OCI-LY7 (cell line): ENCODE measurements around the gene SYNM. TPM values are rescaled to one million over a fixed set of nuclear protein-coding genes. Genes with fewer than 3 reads are reported as not detected.
"Not testable (repeated sequence)": the region's sequence is repeated elsewhere in the genome, so short reads cannot be mapped to it uniquely, and the experiment has no call there.

Source experiments
- BruUV-seq: library from RNA; stranded (reverse); fragments of 400-500 nt; replicated peaks from 2 replicates; lab custom pipeline; 2021; lab: Mats Ljungman, UMichigan
- CTCF ChIA-PET: fragments of 300-600 bp; sonication (Branson Sonifier 250); formaldehyde crosslinking; loops from one replicate; lab custom pipeline; 2022; ENCODE audit warnings: antibody characterized with exemption; ENCODE audit not compliant: unreplicated experiment; lab: Charles Lee
- POLR2A ChIA-PET: fragments of 300-600 bp; sonication (Branson Sonifier 250); formaldehyde crosslinking; loops from one replicate; lab custom pipeline; 2022; ENCODE audit warnings: antibody characterized with exemption; lab: Charles Lee
- DNase-seq: peaks from one replicate; pipeline ENCODE4 v3.0.0-alpha.2; 2015; ENCODE audit warnings: low spot score
- H2AFZ ChIP-seq: fragments of 200-600 bp; sonication (generic), shearing (Covaris generic); 2 replicates; pipeline ENCODE4 v1.6.1; 2014; ENCODE audit warnings: mild to moderate bottlenecking, antibody characterized with exemption, low read length, moderate library complexity
- H3K27ac ChIP-seq: fragments of 200-600 bp; sonication (generic); 2 replicates; pipeline ENCODE4 v1.5.1; 2014; ENCODE audit warnings: mixed run types, low read depth, mild to moderate bottlenecking, moderate library complexity, low read length, inconsistent platforms; ENCODE audit not compliant: poor library complexity, severe bottlenecking
- H3K36me3 ChIP-seq: fragments of 200-600 bp; sonication (generic); 2 replicates; pipeline ENCODE4 v1.6.1; 2014; ENCODE audit warnings: mild to moderate bottlenecking, antibody characterized with exemption, low read length, moderate library complexity, mixed read lengths; ENCODE audit not compliant: insufficient read depth
- H3K4me1 ChIP-seq: fragments of 200-600 bp; sonication (generic); 2 replicates; pipeline ENCODE4 v1.5.1; 2014; ENCODE audit warnings: mild to moderate bottlenecking, low read length; ENCODE audit not compliant: insufficient read depth, poor library complexity, severe bottlenecking
- H3K4me2 ChIP-seq: fragments of 200-600 bp; sonication (generic); 2 replicates; pipeline ENCODE4 v1.6.1; 2014; ENCODE audit warnings: mild to moderate bottlenecking, low read length
- H3K4me3 ChIP-seq: fragments of 200-600 bp; sonication (generic); 2 replicates; pipeline ENCODE4 v1.5.1; 2014; ENCODE audit warnings: mild to moderate bottlenecking, low read depth, low read length; ENCODE audit not compliant: poor library complexity, severe bottlenecking
- H3K79me2 ChIP-seq: fragments of 200-600 bp; sonication (generic); 2 replicates; pipeline ENCODE4 v1.6.1; 2016; ENCODE audit warnings: low read depth, mild to moderate bottlenecking, low read length, moderate library complexity, mixed read lengths; ENCODE audit not compliant: insufficient read depth
- H3K9me2 ChIP-seq: fragments of 200-600 bp; sonication (generic); 2 replicates; pipeline ENCODE4 v1.6.1; 2016; ENCODE audit warnings: mild to moderate bottlenecking, low read length, mixed read lengths; ENCODE audit not compliant: insufficient read depth
- H3K9me3 ChIP-seq: fragments of 200-600 bp; sonication (generic); 2 replicates; pipeline ENCODE4 v1.6.1; 2014; ENCODE audit warnings: mild to moderate bottlenecking, mixed run types, low read length, mixed read lengths
- H4K20me1 ChIP-seq: fragments of 200-600 bp; sonication (generic); 2 replicates; pipeline ENCODE4 v1.6.1; 2014; ENCODE audit warnings: mild to moderate bottlenecking, antibody characterized with exemption, low read length, moderate library complexity, mixed read lengths; ENCODE audit not compliant: insufficient read depth
- EZH2phosphoT487 ChIP-seq: fragments of 200-600 bp; sonication (generic); IDR thresholded peaks from 2 replicates; pipeline ENCODE4 v1.6.1; 2018; ENCODE audit warnings: low read depth, borderline replicate concordance, mild to moderate bottlenecking, mixed run types, antibody characterized with exemption, low read length, moderate library complexity, mixed read lengths
- intact Hi-C: fragments of 100-400 bp; cut with micrococcal nuclease; formaldehyde crosslinking; loops from one replicate; pipeline ENCODE4 v1.10.0; 2022; ENCODE audit not compliant: unreplicated experiment
- total RNA-seq, 2 experiments: library from RNA; depleted of rRNA in 1 of 2; stranded (reverse); fragments of >200 nt in 1 of 2; shearing (Covaris generic) in 1 of 2; gene quantifications; 2 replicates each; pipeline ENCODE4 v1.2.3, GENCODE V29; 2014 to 2022
- TF ChIP-seq, protein P1 (sequence below): fragments of 200-600 bp; sonication (generic); conservative IDR thresholded peaks from 2 replicates; pipeline ENCODE4 v1.5.1; 2014; ENCODE audit warnings: mild to moderate bottlenecking, antibody characterized with exemption, low read length, moderate library complexity, mixed read lengths

The SYNM gene
- total RNA-seq, 2 experiments from 2014 or later = 0.08 to 0.41 TPM

DNA sequence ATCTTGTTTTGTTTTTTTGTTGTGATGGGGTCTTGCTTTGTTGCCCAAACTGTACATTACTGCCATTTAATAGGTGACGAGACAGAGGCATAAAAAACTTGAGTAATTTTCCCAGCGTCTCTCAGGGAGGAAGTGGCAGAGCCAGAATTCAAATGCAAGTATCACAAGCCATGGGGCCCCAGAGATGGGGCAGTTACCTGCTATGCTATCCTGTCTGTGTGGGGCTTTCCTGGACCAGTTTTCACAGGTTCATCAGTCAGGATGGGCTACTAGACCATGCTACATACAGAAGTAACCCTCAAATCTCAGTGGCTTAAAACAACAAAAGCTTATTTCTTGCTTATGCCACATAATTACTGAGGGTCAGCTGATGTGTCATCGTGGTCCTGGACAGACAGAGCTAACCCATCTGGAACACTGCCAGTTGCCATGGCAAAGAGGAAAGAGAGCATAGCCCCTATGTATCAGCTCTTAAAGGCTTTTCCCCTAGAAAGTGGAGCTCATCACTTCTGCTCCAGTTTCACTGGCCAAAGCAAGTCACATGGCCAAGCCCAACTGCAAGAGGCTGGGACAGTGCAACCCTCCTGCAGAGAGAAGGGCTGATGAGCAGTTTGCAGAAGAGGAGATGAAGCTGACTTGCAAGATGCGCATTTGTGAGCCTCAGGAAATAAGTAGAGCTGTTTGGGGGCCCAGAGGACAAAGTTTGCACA lies 31.7 kb upstream of the SYNM start:
- intact Hi-C loops = no loop called here
- Histone ChIP-seq H3K9me3 (no peaks in the 10 kb centered on the region), H3K27ac (no peak overlapping the region), H4K20me1 (no peaks in the 10 kb centered on the region), H3K4me2 (no peak overlapping the region), H3K79me2 (no peaks in the 10 kb centered on the region), H3K9me2 (no peaks in the 10 kb centered on the region), H3K4me1 (peaks cover 8% of the 10 kb centered on the region), H3K4me3 (no peak overlapping the region), H3K36me3 (no peaks in the 10 kb centered on the region), H2AFZ (no peak overlapping the region)
- POLR2A ChIA-PET = interaction anchor here (0.6 to 1.1 kb wide), 2 partner anchors 20 to 603 kb away, joined by 3 read pairs; no protein-coding TSS in a partner anchor
- TF ChIP-seq, protein P1, sequence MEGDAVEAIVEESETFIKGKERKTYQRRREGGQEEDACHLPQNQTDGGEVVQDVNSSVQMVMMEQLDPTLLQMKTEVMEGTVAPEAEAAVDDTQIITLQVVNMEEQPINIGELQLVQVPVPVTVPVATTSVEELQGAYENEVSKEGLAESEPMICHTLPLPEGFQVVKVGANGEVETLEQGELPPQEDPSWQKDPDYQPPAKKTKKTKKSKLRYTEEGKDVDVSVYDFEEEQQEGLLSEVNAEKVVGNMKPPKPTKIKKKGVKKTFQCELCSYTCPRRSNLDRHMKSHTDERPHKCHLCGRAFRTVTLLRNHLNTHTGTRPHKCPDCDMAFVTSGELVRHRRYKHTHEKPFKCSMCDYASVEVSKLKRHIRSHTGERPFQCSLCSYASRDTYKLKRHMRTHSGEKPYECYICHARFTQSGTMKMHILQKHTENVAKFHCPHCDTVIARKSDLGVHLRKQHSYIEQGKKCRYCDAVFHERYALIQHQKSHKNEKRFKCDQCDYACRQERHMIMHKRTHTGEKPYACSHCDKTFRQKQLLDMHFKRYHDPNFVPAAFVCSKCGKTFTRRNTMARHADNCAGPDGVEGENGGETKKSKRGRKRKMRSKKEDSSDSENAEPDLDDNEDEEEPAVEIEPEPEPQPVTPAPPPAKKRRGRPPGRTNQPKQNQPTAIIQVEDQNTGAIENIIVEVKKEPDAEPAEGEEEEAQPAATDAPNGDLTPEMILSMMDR = no peak
- TF ChIP-seq EZH2phosphoT487 = no peak
- DNase-seq = no peak
- CTCF ChIA-PET = interaction anchor here (0.6 kb wide), 1 partner anchor 130 kb away, joined by 3 read pairs; no protein-coding TSS in a partner anchor
- BruUV-seq = no TSS peak

DNA sequence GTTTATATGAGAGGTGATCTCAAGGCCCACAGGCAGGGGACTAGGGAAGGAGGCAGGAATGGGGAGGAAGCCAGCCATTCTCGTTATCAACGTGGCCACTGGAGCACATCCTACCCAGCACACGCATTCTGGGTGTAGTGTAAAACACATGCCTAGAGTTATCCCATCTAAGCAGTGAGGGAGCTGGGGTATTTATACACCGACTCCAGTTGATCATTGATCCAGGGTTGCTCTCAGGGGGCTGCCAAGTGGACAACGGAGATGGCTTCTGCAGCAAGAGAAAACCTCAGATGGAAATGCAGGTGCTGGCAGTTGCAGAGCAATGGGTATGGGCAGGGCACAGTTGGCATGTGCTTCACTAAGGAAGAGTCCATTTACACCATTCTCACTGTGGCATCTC lies 30.4 kb upstream of the SYNM start:
- H3K4me1 ChIP-seq = peaks cover 8% of the 10 kb centered on the region
- no peaks in the 10 kb centered on the region for H4K20me1 ChIP-seq
- no peak for DNase-seq
- H3K27ac ChIP-seq = no peak overlapping the region
- H3K36me3 ChIP-seq = no peaks in the 10 kb centered on the region
- no peak overlapping the region for H3K4me2 ChIP-seq
- H3K9me2 ChIP-seq = no peaks in the 10 kb centered on the region
- intact Hi-C loops = no loop called here
- H3K9me3 ChIP-seq = no peaks in the 10 kb centered on the region
- H3K79me2 ChIP-seq = no peaks in the 10 kb centered on the region
- H2AFZ ChIP-seq = no peak overlapping the region
- TF ChIP-seq EZH2phosphoT487 = no peak
- TF ChIP-seq, protein P1 = no peak
- BruUV-seq = no TSS peak
- ChIA-PET POLR2A (no interaction called here), CTCF (no interaction called here)
- H3K4me3 ChIP-seq = no peak overlapping the region

DNA sequence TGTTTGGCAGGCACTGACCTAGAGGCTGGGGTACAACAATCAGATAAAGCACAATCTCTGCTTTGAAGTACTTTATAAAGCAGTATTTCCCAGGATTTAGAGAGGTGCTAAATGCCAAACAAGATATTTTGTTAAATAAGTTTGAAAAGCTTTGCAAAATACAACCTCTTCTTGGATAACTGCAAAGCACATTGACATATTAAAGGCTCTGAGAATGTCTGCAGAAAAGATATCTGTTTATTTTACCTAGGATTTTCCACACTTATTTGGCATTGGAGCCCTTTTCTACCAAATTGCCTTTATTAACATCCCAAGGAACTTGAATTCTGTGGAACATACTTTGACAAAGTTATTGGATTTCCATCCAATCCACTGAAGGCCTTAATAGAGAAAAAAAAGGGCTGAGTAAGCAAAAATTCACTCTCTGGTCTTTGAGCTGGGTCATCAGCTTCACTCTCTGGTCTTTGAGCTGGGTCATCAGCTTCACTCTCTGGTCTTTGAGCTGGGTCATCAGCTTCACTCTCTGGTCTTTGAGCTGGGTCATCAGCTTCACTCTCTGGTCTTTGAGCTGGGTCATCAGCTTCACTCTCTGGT lies 29.7 kb upstream of the SYNM start:
- H2AFZ ChIP-seq, H3K4me1 ChIP-seq, H3K36me3 ChIP-seq, H3K27ac ChIP-seq, H3K79me2 ChIP-seq, H3K4me2 ChIP-seq, H3K4me3 ChIP-seq, POLR2A ChIA-PET, BruUV-seq, H3K9me3 ChIP-seq, H3K9me2 ChIP-seq, CTCF ChIA-PET, H4K20me1 ChIP-seq, intact Hi-C loops, DNase-seq: not testable (repeated sequence)
